OCI-LY7 (cell line): Measurements from ENCODE around the gene AKR7A2. TPM values are rescaled to one million over a fixed set of nuclear protein-coding genes. Genes with fewer than 3 reads are reported as not detected.

ENCODE experiments used
- BruUV-seq: library from RNA; stranded (reverse); fragments of 400-500 nt; replicated peaks from 2 replicates; lab custom pipeline; 2021; lab: Mats Ljungman, UMichigan
- CTCF ChIA-PET: fragments of 300-600 bp; sonication (Branson Sonifier 250); formaldehyde crosslinking; loops from one replicate; lab custom pipeline; 2022; ENCODE audit warnings: antibody characterized with exemption; ENCODE audit not compliant: unreplicated experiment; lab: Charles Lee
- POLR2A ChIA-PET: fragments of 300-600 bp; sonication (Branson Sonifier 250); formaldehyde crosslinking; loops from one replicate; lab custom pipeline; 2022; ENCODE audit warnings: antibody characterized with exemption; lab: Charles Lee
- DNase-seq: peaks from one replicate; pipeline ENCODE4 v3.0.0-alpha.2; 2015; ENCODE audit warnings: low spot score
- H2AFZ ChIP-seq: fragments of 200-600 bp; sonication (generic), shearing (Covaris generic); 2 replicates; pipeline ENCODE4 v1.6.1; 2014; ENCODE audit warnings: mild to moderate bottlenecking, antibody characterized with exemption, low read length, moderate library complexity
- H3K27ac ChIP-seq: fragments of 200-600 bp; sonication (generic); 2 replicates; pipeline ENCODE4 v1.5.1; 2014; ENCODE audit warnings: mixed run types, low read depth, mild to moderate bottlenecking, moderate library complexity, low read length, inconsistent platforms; ENCODE audit not compliant: poor library complexity, severe bottlenecking
- H3K36me3 ChIP-seq: fragments of 200-600 bp; sonication (generic); 2 replicates; pipeline ENCODE4 v1.6.1; 2014; ENCODE audit warnings: mild to moderate bottlenecking, antibody characterized with exemption, low read length, moderate library complexity, mixed read lengths; ENCODE audit not compliant: insufficient read depth
- H3K4me1 ChIP-seq: fragments of 200-600 bp; sonication (generic); 2 replicates; pipeline ENCODE4 v1.5.1; 2014; ENCODE audit warnings: mild to moderate bottlenecking, low read length; ENCODE audit not compliant: insufficient read depth, poor library complexity, severe bottlenecking
- H3K4me2 ChIP-seq: fragments of 200-600 bp; sonication (generic); 2 replicates; pipeline ENCODE4 v1.6.1; 2014; ENCODE audit warnings: mild to moderate bottlenecking, low read length
- H3K4me3 ChIP-seq: fragments of 200-600 bp; sonication (generic); 2 replicates; pipeline ENCODE4 v1.5.1; 2014; ENCODE audit warnings: mild to moderate bottlenecking, low read depth, low read length; ENCODE audit not compliant: poor library complexity, severe bottlenecking
- H3K79me2 ChIP-seq: fragments of 200-600 bp; sonication (generic); 2 replicates; pipeline ENCODE4 v1.6.1; 2016; ENCODE audit warnings: low read depth, mild to moderate bottlenecking, low read length, moderate library complexity, mixed read lengths; ENCODE audit not compliant: insufficient read depth
- H3K9me2 ChIP-seq: fragments of 200-600 bp; sonication (generic); 2 replicates; pipeline ENCODE4 v1.6.1; 2016; ENCODE audit warnings: mild to moderate bottlenecking, low read length, mixed read lengths; ENCODE audit not compliant: insufficient read depth
- H3K9me3 ChIP-seq: fragments of 200-600 bp; sonication (generic); 2 replicates; pipeline ENCODE4 v1.6.1; 2014; ENCODE audit warnings: mild to moderate bottlenecking, mixed run types, low read length, mixed read lengths
- H4K20me1 ChIP-seq: fragments of 200-600 bp; sonication (generic); 2 replicates; pipeline ENCODE4 v1.6.1; 2014; ENCODE audit warnings: mild to moderate bottlenecking, antibody characterized with exemption, low read length, moderate library complexity, mixed read lengths; ENCODE audit not compliant: insufficient read depth
- EZH2phosphoT487 ChIP-seq: fragments of 200-600 bp; sonication (generic); IDR thresholded peaks from 2 replicates; pipeline ENCODE4 v1.6.1; 2018; ENCODE audit warnings: low read depth, borderline replicate concordance, mild to moderate bottlenecking, mixed run types, antibody characterized with exemption, low read length, moderate library complexity, mixed read lengths
- intact Hi-C: fragments of 100-400 bp; cut with micrococcal nuclease; formaldehyde crosslinking; loops from one replicate; pipeline ENCODE4 v1.10.0; 2022; ENCODE audit not compliant: unreplicated experiment
- total RNA-seq, 2 experiments: library from RNA; depleted of rRNA in 1 of 2; stranded (reverse); fragments of >200 nt in 1 of 2; shearing (Covaris generic) in 1 of 2; gene quantifications; 2 replicates each; pipeline ENCODE4 v1.2.3, GENCODE V29; 2014 to 2022
- TF ChIP-seq, protein P1 (sequence below): fragments of 200-600 bp; sonication (generic); conservative IDR thresholded peaks from 2 replicates; pipeline ENCODE4 v1.5.1; 2014; ENCODE audit warnings: mild to moderate bottlenecking, antibody characterized with exemption, low read length, moderate library complexity, mixed read lengths

Gene AKR7A2
- total RNA-seq, 2 experiments from 2014 or later: 54.2 to 75.2 TPM

DNA sequence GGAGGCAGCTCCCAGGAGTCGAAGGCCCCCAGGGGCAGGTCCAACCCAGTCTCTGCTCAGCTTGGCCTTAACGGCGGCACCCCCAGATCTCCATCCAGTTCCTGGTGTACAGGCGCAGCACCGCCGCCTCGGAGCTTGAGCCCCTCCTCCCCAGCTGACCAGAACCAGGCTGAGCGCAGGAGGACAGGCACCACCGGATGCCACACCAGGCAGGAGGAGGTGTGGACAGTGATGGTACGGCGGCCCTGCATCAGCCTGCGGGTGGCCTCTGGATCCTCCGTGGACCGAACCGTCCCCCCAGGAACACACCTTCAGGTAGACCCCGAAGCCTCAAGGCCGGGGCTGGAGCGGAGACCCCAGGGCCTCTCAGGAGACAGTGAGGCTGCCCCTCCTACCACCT lies 16.5 kb upstream of the AKR7A2 start:
- POLR2A ChIA-PET: interaction anchor here (0.6 kb wide), 1 partner anchor 162 kb away, joined by 4 read pairs; no protein-coding TSS in a partner anchor
- H3K4me3 ChIP-seq: no peak overlapping the region
- H3K9me3 ChIP-seq: no peaks in the 10 kb centered on the region
- H3K4me2 ChIP-seq: no peak overlapping the region
- no TSS peak for BruUV-seq
- intact Hi-C loops: no loop called here
- no peak overlapping the region for H2AFZ ChIP-seq
- TF ChIP-seq EZH2phosphoT487: no peak
- TF ChIP-seq, protein P1, sequence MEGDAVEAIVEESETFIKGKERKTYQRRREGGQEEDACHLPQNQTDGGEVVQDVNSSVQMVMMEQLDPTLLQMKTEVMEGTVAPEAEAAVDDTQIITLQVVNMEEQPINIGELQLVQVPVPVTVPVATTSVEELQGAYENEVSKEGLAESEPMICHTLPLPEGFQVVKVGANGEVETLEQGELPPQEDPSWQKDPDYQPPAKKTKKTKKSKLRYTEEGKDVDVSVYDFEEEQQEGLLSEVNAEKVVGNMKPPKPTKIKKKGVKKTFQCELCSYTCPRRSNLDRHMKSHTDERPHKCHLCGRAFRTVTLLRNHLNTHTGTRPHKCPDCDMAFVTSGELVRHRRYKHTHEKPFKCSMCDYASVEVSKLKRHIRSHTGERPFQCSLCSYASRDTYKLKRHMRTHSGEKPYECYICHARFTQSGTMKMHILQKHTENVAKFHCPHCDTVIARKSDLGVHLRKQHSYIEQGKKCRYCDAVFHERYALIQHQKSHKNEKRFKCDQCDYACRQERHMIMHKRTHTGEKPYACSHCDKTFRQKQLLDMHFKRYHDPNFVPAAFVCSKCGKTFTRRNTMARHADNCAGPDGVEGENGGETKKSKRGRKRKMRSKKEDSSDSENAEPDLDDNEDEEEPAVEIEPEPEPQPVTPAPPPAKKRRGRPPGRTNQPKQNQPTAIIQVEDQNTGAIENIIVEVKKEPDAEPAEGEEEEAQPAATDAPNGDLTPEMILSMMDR: no peak
- no peaks in the 10 kb centered on the region for H4K20me1 ChIP-seq
- H3K4me1 ChIP-seq: no peaks in the 10 kb centered on the region
- H3K27ac ChIP-seq: no peak overlapping the region
- peaks cover 14% of the 10 kb centered on the region for H3K36me3 ChIP-seq
- CTCF ChIA-PET: no interaction called here
- DNase-seq: no peak
- no peaks in the 10 kb centered on the region for H3K9me2 ChIP-seq
- H3K79me2 ChIP-seq: no peaks in the 10 kb centered on the region

DNA sequence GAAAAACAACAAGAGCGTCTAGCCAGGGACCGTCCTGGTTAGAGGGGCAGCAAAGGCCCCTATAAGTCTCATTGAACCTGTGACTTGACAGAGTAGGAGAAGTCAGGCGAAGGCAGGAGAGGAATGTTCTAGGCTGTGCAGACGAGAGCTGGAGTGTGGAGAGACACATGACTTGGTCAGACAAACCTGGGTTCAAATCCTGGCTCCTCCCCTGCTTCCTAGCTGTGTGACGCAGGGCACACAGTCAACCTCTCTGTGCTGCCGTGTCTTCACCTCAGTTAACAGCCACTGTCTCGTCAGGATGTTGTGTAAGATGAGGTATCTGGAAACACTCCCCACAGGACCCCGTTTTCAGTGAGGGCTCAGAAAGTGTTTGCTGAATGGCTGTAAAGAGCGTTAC lies 15.8 kb upstream of the AKR7A2 start:
- no TSS peak for BruUV-seq
- no peak overlapping the region for H2AFZ ChIP-seq
- POLR2A ChIA-PET: no interaction called here

DNA sequence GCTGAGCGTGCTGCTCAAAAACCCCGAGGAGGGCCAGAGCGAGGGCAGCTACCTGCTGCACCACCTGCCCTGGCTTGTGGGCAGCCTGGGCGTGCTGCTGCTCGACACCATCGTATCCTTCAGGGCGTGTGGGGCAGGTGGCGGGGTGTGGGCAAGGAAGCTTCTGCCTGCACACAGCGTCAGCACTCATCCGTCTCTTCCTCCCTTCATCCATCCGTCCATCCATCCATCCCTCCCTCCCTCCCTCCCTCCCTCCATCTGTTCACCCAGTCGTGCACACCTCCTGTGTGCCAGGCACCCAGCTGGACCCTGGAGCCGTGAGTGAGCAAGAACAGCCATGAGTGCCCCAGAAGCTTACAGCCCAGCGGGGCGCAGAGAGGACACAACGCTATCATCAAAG lies 15.4 kb upstream of the AKR7A2 start:
- peaks cover 14% of the 10 kb centered on the region for H3K36me3 ChIP-seq
- TF ChIP-seq, protein P1: no peak
- no peaks in the 10 kb centered on the region for H3K4me1 ChIP-seq
- no peak overlapping the region for H3K4me2 ChIP-seq
- no peaks in the 10 kb centered on the region for H4K20me1 ChIP-seq
- CTCF ChIA-PET: no interaction called here
- POLR2A ChIA-PET: no interaction called here
- no peaks in the 10 kb centered on the region for H3K9me3 ChIP-seq
- H3K4me3 ChIP-seq: no peak overlapping the region
- no peak overlapping the region for H2AFZ ChIP-seq
- intact Hi-C loops: no loop called here
- H3K9me2 ChIP-seq: no peaks in the 10 kb centered on the region
- no peak for DNase-seq
- no TSS peak for BruUV-seq
- H3K79me2 ChIP-seq: no peaks in the 10 kb centered on the region
- H3K27ac ChIP-seq: no peak overlapping the region

More for the DNA sequence above, 15.8 kb upstream of the AKR7A2 start:
- Histone ChIP-seq H4K20me1 (no peaks in the 10 kb centered on the region), H3K4me3 (no peak overlapping the region), H3K9me2 (no peaks in the 10 kb centered on the region), H3K36me3 (peaks cover 14% of the 10 kb centered on the region), H3K4me2 (no peak overlapping the region), H3K9me3 (no peaks in the 10 kb centered on the region), H3K79me2 (no peaks in the 10 kb centered on the region), H3K4me1 (no peaks in the 10 kb centered on the region), H3K27ac (no peak overlapping the region)
- no peak for DNase-seq
- TF ChIP-seq EZH2phosphoT487: no peak
- TF ChIP-seq, protein P1: no peak
- intact Hi-C loops: no loop called here
- CTCF ChIA-PET: no interaction called here
